Mesendoderm (in vitro differentiated cells): ENCODE measurements around the gene FLT1.

Experiments
- DNase-seq: peaks from one replicate; pipeline ENCODE4 v3.0.0; 2013
- H2AK5ac ChIP-seq: 2 replicates; pipeline ENCODE4 v1.6.1; 2013; ENCODE audit warnings: low read length, inconsistent platforms
- H2BK120ac ChIP-seq: 2 replicates; pipeline ENCODE4 v1.6.1; 2013; ENCODE audit warnings: low read depth, mild to moderate bottlenecking, low read length, moderate library complexity, mixed read lengths
- H2BK15ac ChIP-seq: replicated peaks from 2 replicates; pipeline ENCODE4 v1.6.1; 2013; ENCODE audit warnings: low read depth, mild to moderate bottlenecking, moderate library complexity
- H2BK5ac ChIP-seq: 2 replicates; pipeline ENCODE4 v1.6.1; 2013; ENCODE audit warnings: low read length, inconsistent platforms
- H3K18ac ChIP-seq: 2 replicates; pipeline ENCODE4 v1.6.1; 2013; ENCODE audit warnings: mild to moderate bottlenecking, low read length, mixed read lengths
- H3K23ac ChIP-seq: one replicate; pipeline ENCODE4 v1.6.1; 2013; ENCODE audit warnings: low read length
- H3K27ac ChIP-seq: 2 replicates; pipeline ENCODE4 v1.5.1; 2013; ENCODE audit warnings: low read depth, mild to moderate bottlenecking, inconsistent platforms, low read length, moderate library complexity
- H3K27me3 ChIP-seq: 2 replicates; pipeline ENCODE4 v1.6.1; 2013; ENCODE audit warnings: low read length, control low read depth, mild to moderate bottlenecking, inconsistent platforms; ENCODE audit not compliant: insufficient read depth, poor library complexity
- H3K36me3 ChIP-seq: 2 replicates; pipeline ENCODE4 v1.6.1; 2013; ENCODE audit warnings: low read length, inconsistent platforms; ENCODE audit not compliant: control insufficient read depth, insufficient read depth
- H3K4ac ChIP-seq: one replicate; pipeline ENCODE4 v1.6.1; 2013; ENCODE audit warnings: low read depth, mild to moderate bottlenecking, low read length, moderate library complexity
- H3K4me1 ChIP-seq: 2 replicates; pipeline ENCODE4 v1.6.1; 2013; ENCODE audit warnings: low read depth, low read length, inconsistent platforms; ENCODE audit not compliant: control insufficient read depth
- H3K4me2 ChIP-seq: 2 replicates; pipeline ENCODE4 v1.6.1; 2013; ENCODE audit warnings: low read length
- H3K4me3 ChIP-seq: 2 replicates; pipeline ENCODE4 v1.5.1; 2013; ENCODE audit warnings: mild to moderate bottlenecking, low read length
- H3K56ac ChIP-seq: one replicate; pipeline ENCODE4 v1.6.1; 2013; ENCODE audit warnings: low read length
- H3K79me1 ChIP-seq: 2 replicates; pipeline ENCODE4 v1.6.1; 2013; ENCODE audit warnings: low read length, inconsistent platforms
- H3K79me2 ChIP-seq: 2 replicates; pipeline ENCODE4 v1.6.1; 2013; ENCODE audit warnings: mild to moderate bottlenecking, low read length; ENCODE audit not compliant: control insufficient read depth, insufficient read depth
- H3K9ac ChIP-seq: 2 replicates; pipeline ENCODE4 v1.6.1; 2013; ENCODE audit warnings: low read length, inconsistent platforms
- H4K5ac ChIP-seq: one replicate; pipeline ENCODE4 v1.6.1; 2013; ENCODE audit warnings: low read length
- H4K8ac ChIP-seq: one replicate; pipeline ENCODE4 v1.6.1; 2013; ENCODE audit warnings: low read depth, mild to moderate bottlenecking, control low read depth, low read length, moderate library complexity
- WGBS: extraction: QIAGEN DNeasy Blood & Tissue Kit; methylation state at CpG from one replicate; pipeline ENCODE4 v1.1.7; 2013; ENCODE audit warnings: low lambda C conversion rate, missing lambda C conversion rate; ENCODE audit not compliant: insufficient coverage; ENCODE audit errors: extremely low coverage; 5-methylcytosine and 5-hydroxymethylcytosine counted together

The FLT1 gene

DNA sequence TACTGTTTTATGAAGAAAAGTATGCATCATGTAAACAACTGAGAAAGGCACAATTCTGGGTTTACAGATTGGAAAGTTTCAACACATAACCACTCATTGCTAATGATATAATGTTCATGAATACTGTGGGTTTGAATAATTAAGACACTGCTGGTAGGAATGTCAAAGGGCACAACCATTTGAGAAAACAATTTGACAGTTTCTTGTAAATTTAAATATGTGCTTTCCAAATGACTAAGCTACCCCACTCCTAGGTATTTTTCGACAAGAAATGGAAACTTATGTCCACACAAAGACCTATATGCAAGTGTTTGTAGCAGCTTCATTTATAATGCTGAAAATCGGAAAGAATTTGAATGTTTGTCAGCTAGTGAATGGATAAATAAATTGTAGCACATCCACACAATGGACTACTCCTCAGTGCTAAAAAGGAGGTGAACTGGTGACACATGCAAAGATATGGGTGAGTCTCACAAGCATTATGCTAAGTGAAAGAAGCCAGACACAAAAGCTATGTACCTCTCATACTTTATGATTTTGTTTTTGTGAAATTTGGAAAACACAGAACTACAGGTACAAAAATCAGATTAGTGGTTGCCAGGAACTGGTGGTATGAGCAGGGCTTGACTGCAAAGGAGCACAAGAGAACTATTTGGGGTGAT, 44.8 kb upstream of the FLT1 start:
- Histone ChIP-seq H3K56ac (no peak overlapping the region), H4K8ac (no peak overlapping the region), H3K79me1 (no peaks in the 10 kb centered on the region), H2BK15ac (no peak overlapping the region), H2AK5ac (no peak overlapping the region), H3K4me2 (no peak overlapping the region), H4K5ac (no peak overlapping the region), H3K23ac (no peak overlapping the region), H2BK5ac (no peak overlapping the region), H3K4ac (no peak overlapping the region), H3K27me3 (no peaks in the 10 kb centered on the region), H3K18ac (no peak overlapping the region), H3K4me1 (no peaks in the 10 kb centered on the region), H3K4me3 (no peak overlapping the region), H3K27ac (no peak overlapping the region), H3K79me2 (no peaks in the 10 kb centered on the region), H3K36me3 (no peaks in the 10 kb centered on the region), H2BK120ac (no peak overlapping the region), H3K9ac (no peak overlapping the region)
- WGBS = no CpG with 5 or more reads among the region's 2 CpGs
- DNase-seq = no peak

DNA sequence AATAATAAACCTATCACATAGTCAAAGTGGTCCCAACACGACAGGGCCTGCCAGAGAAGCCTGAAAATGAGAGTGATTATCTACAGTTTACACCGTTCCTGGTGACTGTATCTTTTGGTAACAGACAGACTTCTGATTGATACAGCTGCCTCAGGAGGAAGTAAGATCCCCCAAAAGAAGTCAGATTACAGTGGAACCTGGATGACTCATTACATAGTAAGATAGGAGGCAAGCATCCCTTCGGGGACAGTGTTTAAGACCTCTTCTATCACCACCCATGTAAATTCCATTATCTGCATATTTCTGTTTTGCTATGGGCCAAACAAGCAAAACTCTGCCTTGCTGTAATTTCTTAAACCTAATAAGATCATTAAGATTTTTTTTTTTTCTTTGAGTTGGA, 44.0 kb upstream of the FLT1 start:
- H2BK5ac ChIP-seq = no peak overlapping the region
- H3K9ac ChIP-seq = no peak overlapping the region
- H3K4me1 ChIP-seq = no peaks in the 10 kb centered on the region
- H3K23ac ChIP-seq = no peak overlapping the region
- H3K36me3 ChIP-seq = no peaks in the 10 kb centered on the region
- no peak overlapping the region for H4K8ac ChIP-seq
- no peak overlapping the region for H3K4ac ChIP-seq
- H2AK5ac ChIP-seq = no peak overlapping the region
- H3K79me1 ChIP-seq = no peaks in the 10 kb centered on the region
- no peak overlapping the region for H3K56ac ChIP-seq
- no peak overlapping the region for H2BK120ac ChIP-seq
- no peak overlapping the region for H3K4me2 ChIP-seq
- H3K18ac ChIP-seq = no peak overlapping the region
- no CpG with 5 or more reads among the region's 3 CpGs for WGBS
- no peak overlapping the region for H2BK15ac ChIP-seq
- H3K79me2 ChIP-seq = no peaks in the 10 kb centered on the region
- H3K27ac ChIP-seq = no peak overlapping the region
- no peak overlapping the region for H4K5ac ChIP-seq
- no peak overlapping the region for H3K4me3 ChIP-seq
- no peaks in the 10 kb centered on the region for H3K27me3 ChIP-seq
- DNase-seq = no peak

DNA sequence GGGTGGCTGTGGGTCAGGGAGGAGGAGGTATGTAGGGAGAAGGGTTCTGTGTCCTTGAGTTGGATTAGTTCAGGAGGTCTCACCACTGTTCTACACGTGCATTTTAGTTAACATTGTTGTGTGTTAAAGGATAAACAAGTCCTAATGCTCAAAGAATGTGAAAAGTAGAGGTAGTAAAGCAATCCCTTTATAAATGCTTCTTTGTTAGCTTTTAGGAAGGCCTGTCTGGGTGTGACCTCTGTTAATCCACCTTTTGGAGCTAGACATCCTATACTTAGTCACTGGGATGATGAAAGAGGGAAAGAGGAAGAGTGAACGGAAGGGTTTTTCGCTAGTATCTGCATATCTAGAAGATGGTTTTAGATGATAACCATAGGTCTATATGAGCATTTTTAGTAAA, 42.2 kb upstream of the FLT1 start:
- H3K23ac ChIP-seq = no peak overlapping the region
- H3K36me3 ChIP-seq = no peaks in the 10 kb centered on the region
- H3K4me2 ChIP-seq = no peak overlapping the region
- H2BK15ac ChIP-seq = no peak overlapping the region
- no peaks in the 10 kb centered on the region for H3K79me2 ChIP-seq
- no peaks in the 10 kb centered on the region for H3K4me1 ChIP-seq
- H3K4me3 ChIP-seq = no peak overlapping the region
- H2AK5ac ChIP-seq = no peak overlapping the region
- no peak overlapping the region for H4K5ac ChIP-seq
- H2BK5ac ChIP-seq = no peak overlapping the region
- H4K8ac ChIP-seq = no peak overlapping the region
- WGBS = no CpG with 5 or more reads among the region's 3 CpGs
- no peak overlapping the region for H3K56ac ChIP-seq
- no peaks in the 10 kb centered on the region for H3K79me1 ChIP-seq
- H3K4ac ChIP-seq = no peak overlapping the region
- no peak overlapping the region for H2BK120ac ChIP-seq
- no peak overlapping the region for H3K18ac ChIP-seq
- peaks cover 2% of the 10 kb centered on the region for H3K27me3 ChIP-seq
- no peak for DNase-seq
- H3K9ac ChIP-seq = no peak overlapping the region
- no peak overlapping the region for H3K27ac ChIP-seq

DNA sequence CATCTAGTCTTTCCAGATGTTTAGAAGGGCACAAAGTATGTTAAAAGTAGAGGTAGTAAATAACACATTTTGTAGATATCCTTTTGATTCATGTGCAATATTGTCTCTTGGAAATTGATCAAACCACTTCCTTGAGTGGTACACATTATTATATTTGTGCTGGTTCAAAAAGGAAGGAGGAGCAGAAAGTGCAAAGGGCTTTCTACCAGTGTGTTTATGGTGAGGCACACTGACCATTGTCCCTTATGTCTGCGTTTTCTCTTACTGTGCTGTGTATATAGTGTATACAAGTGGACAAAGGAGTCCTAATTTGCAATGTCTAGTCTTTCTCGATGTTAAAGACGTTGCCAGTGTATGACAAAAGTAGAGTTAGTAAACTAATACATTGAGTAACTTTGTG, 41.4 kb upstream of the FLT1 start:
- Histone ChIP-seq H2BK5ac (no peak overlapping the region), H3K79me1 (no peaks in the 10 kb centered on the region), H3K4ac (no peak overlapping the region), H3K36me3 (no peaks in the 10 kb centered on the region), H3K23ac (no peak overlapping the region), H3K9ac (no peak overlapping the region), H3K4me1 (peaks cover 3% of the 10 kb centered on the region), H3K27ac (no peak overlapping the region), H3K18ac (no peak overlapping the region), H3K4me3 (no peak overlapping the region), H4K8ac (no peak overlapping the region), H3K27me3 (peaks cover 2% of the 10 kb centered on the region), H2BK120ac (no peak overlapping the region), H3K79me2 (no peaks in the 10 kb centered on the region), H3K4me2 (no peak overlapping the region), H4K5ac (no peak overlapping the region), H3K56ac (no peak overlapping the region), H2BK15ac (no peak overlapping the region), H2AK5ac (no peak overlapping the region)
- WGBS = no CpG with 5 or more reads among the region's 3 CpGs
- no peak for DNase-seq

DNA sequence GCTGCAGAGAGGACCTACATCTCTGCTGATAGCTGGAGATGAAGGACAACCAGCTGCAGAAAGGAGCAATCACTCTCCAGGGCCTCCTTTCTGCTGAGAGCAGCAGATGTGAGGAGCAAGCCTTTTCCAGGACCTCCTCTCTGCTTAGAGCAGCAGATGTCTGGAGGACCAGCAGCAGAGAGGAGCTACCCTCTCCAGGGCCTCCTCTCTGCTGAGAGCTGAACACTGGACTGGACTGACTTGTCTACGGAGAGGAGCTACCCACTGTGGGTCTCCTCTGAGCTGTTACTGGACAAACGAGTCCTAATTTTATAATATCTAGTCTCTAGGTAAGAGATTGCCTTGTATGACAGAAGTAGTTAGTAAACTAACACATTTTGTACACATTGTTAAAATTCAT, 40.8 kb upstream of the FLT1 start:
- no peak overlapping the region for H3K27ac ChIP-seq
- H3K56ac ChIP-seq = no peak overlapping the region
- no peak overlapping the region for H3K4ac ChIP-seq
- no peak overlapping the region for H2AK5ac ChIP-seq
- no peak overlapping the region for H3K4me2 ChIP-seq
- no peaks in the 10 kb centered on the region for H3K79me2 ChIP-seq
- H4K8ac ChIP-seq = no peak overlapping the region
- H4K5ac ChIP-seq = no peak overlapping the region
- no peak overlapping the region for H3K18ac ChIP-seq
- no peak overlapping the region for H3K4me3 ChIP-seq
- peaks cover 2% of the 10 kb centered on the region for H3K27me3 ChIP-seq
- no CpG with 5 or more reads among the region's 2 CpGs for WGBS
- H3K9ac ChIP-seq = no peak overlapping the region
- no peaks in the 10 kb centered on the region for H3K36me3 ChIP-seq
- no peak overlapping the region for H3K23ac ChIP-seq
- no peak overlapping the region for H2BK15ac ChIP-seq
- no peaks in the 10 kb centered on the region for H3K79me1 ChIP-seq
- peaks cover 3% of the 10 kb centered on the region for H3K4me1 ChIP-seq
- H2BK120ac ChIP-seq = no peak overlapping the region
- no peak for DNase-seq
- H2BK5ac ChIP-seq = no peak overlapping the region

DNA sequence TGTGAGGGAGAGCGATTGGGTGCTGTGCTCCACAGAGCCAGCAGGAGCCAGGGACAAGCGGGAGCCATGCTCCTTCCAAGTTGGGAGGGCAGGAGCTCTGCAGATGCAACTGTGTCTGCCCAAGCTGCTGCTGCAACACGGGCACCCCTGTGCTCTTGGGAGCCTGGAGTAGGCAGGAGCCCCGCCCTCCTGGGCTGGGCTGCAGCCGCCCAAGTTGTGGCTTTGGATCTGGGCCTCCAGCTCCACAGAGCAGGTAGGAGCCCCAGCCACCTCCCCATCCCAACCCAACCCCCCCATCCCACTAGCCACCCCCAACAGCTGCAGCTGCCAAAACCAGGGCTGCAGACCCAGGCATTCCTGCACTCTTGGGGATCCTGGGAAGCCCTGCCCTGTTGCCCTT, 39.9 kb upstream of the FLT1 start:
- Histone ChIP-seq H3K18ac (no peak overlapping the region), H3K4me1 (peaks cover 3% of the 10 kb centered on the region), H2AK5ac (no peak overlapping the region), H2BK5ac (no peak overlapping the region), H4K5ac (no peak overlapping the region), H3K56ac (no peak overlapping the region), H3K36me3 (no peaks in the 10 kb centered on the region), H3K4me3 (no peak overlapping the region), H3K79me2 (no peaks in the 10 kb centered on the region), H3K4me2 (no peak overlapping the region), H2BK15ac (no peak overlapping the region), H3K27me3 (peaks cover 2% of the 10 kb centered on the region), H3K79me1 (no peaks in the 10 kb centered on the region), H3K23ac (no peak overlapping the region), H2BK120ac (no peak overlapping the region), H3K9ac (no peak overlapping the region), H3K27ac (no peak overlapping the region), H4K8ac (no peak overlapping the region), H3K4ac (no peak overlapping the region)
- WGBS = no CpG with 5 or more reads among the region's 5 CpGs
- no peak for DNase-seq
